HepG2 (cell line): Measurements from ENCODE around the gene FUCA1.

ENCODE experiments used
- BHLHE40 ChIP-seq: IDR thresholded peaks from 2 replicates; pipeline ENCODE4 v1.6.1; 2011; ENCODE audit warnings: low read length, improper control_type of control experiment
- CTCF ChIP-seq: sonication (generic); formaldehyde crosslinking; IDR thresholded peaks from 2 replicates; pipeline ENCODE4 v1.5.0; 2020; ENCODE audit warnings: mild to moderate bottlenecking, missing genetic modification reagents, moderate library complexity
- EZH2 ChIP-seq: conservative IDR thresholded peaks from 2 replicates; pipeline ENCODE4 v1.6.1; 2012; ENCODE audit warnings: mild to moderate bottlenecking, low read depth, low read length, moderate library complexity
- RBM39 ChIP-seq: fragments of 200-400 bp; formaldehyde crosslinking; IDR thresholded peaks from one replicate; pipeline ENCODE4 v1.6.1; 2018; ENCODE audit warnings: antibody characterized with exemption, mild to moderate bottlenecking, low read depth, low read length; ENCODE audit not compliant: poor library complexity, severe bottlenecking
- SIN3A ChIP-seq: IDR thresholded peaks from 2 replicates; pipeline ENCODE4 v1.6.1; 2011; ENCODE audit warnings: low read depth, mild to moderate bottlenecking, control low read depth, low read length, borderline replicate concordance
- SMAD3 ChIP-seq: sonication (generic); formaldehyde crosslinking; IDR thresholded peaks from 2 replicates; pipeline ENCODE4 v1.4.0; 2020; ENCODE audit warnings: missing genetic modification reagents
- SP2 ChIP-seq: sonication (generic); formaldehyde crosslinking; IDR thresholded peaks from 2 replicates; pipeline ENCODE4 v1.5.1; 2020; ENCODE audit warnings: mild to moderate bottlenecking, missing genetic modification reagents
- ZNF251 ChIP-seq: sonication (generic); formaldehyde crosslinking; IDR thresholded peaks from 2 replicates; pipeline ENCODE4 v1.9.0; 2021; ENCODE audit warnings: mild to moderate bottlenecking, missing genetic modification reagents
- ZNF558 ChIP-seq: sonication (generic); formaldehyde crosslinking; IDR thresholded peaks from 2 replicates; pipeline ENCODE4 v1.9.0; 2022; ENCODE audit warnings: mild to moderate bottlenecking, missing genetic modification reagents, borderline replicate concordance
- TF ChIP-seq, protein P1 (sequence below): sonication (generic); formaldehyde crosslinking; IDR thresholded peaks from 2 replicates; pipeline ENCODE4 v1.5.0; 2020; ENCODE audit warnings: mild to moderate bottlenecking, missing genetic modification reagents

GRCh38 chr1:23825076-23825761, 42.9 kb downstream of the FUCA1 start, which contains the start of gene HMGCL:
- TF ChIP-seq SMAD3 (CRISPR knock-in tag) = peak; percentile 76; the same call in 1 of the 2 replicates
- TF ChIP-seq SIN3A = peak; percentile 60; the same call in 1 of the 2 replicates
- TF ChIP-seq, protein P1, sequence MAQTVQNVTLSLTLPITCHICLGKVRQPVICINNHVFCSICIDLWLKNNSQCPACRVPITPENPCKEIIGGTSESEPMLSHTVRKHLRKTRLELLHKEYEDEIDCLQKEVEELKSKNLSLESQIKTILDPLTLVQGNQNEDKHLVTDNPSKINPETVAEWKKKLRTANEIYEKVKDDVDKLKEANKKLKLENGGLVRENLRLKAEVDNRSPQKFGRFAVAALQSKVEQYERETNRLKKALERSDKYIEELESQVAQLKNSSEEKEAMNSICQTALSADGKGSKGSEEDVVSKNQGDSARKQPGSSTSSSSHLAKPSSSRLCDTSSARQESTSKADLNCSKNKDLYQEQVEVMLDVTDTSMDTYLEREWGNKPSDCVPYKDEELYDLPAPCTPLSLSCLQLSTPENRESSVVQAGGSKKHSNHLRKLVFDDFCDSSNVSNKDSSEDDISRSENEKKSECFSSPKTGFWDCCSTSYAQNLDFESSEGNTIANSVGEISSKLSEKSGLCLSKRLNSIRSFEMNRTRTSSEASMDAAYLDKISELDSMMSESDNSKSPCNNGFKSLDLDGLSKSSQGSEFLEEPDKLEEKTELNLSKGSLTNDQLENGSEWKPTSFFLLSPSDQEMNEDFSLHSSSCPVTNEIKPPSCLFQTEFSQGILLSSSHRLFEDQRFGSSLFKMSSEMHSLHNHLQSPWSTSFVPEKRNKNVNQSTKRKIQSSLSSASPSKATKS = no peak
- TF ChIP-seq ZNF558 (CRISPR knock-in tag) = 0 out of 2 replicates have a peak, but pooled peaks have one; percentile 42
- peak; percentile 36; the same call in 1 of the 2 replicates for TF ChIP-seq ZNF251 (CRISPR knock-in tag)
- TF ChIP-seq RBM39 = peak; percentile 80
- TF ChIP-seq BHLHE40 = peak; percentile 75
- no peak for TF ChIP-seq SP2 (CRISPR knock-in tag)
- TF ChIP-seq EZH2 = no peak
- peak; percentile 9; the same call in 1 of the 2 replicates for TF ChIP-seq CTCF (CRISPR knock-in tag)
